ENCODE results near the gene SPRED3. TPM values are rescaled to one million over a fixed set of nuclear protein-coding genes. Genes with fewer than 3 reads are reported as not detected.
A peak's percentile ranks its signal among the peaks of the same experiment; 100 is the strongest.

SPRED3 gene
- total RNA-seq, 1 experiment from 2014 or later, result 7.2 TPM

DNA sequence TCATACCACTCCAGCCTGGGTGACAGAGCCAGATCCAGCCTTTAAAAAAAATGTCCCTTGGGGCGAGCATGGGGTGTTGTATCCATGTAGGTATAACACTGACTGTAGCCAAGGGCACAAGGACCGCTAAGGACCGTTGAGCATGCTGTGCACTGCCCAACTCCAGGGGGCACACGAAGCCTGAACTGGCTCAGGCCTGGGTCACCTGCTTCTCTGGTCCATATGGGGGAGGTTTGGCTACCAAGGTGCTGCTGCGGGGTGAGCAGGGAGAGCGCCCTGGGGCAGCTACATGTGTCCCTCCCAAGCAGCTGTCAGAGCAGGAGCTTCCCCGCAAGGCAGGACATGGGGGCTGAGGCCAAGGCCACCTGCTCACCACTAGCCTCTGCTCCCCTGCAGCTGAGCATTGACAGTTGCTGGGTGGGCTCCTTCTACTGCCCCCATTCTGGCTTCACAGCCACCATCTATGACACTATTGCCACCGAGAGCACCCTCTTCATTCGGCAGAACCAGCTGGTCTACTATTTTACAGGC is 36.6 kb upstream of the SPRED3 start:
- DNase-seq (ENCODE audit: low spot score) (no peak), ATAC-seq (peak; percentile 36; the same call in 1 of the 2 replicates)
- no peaks in the 10 kb centered on the region for H3K9me3 Mint-ChIP-seq
- ChIA-PET CTCF (interaction anchor here (0.7 to 1.2 kb wide), 8 partner anchors 10 to 210 kb away, joined by 3 to 5 read pairs (median 3); partner anchors contain the start of genes CATSPERG, FAM98C and PSMD8), POLR2A (no interaction called here)
- TF ChIP-seq ETV6 (CRISPR knock-in tag; IDR thresholded peaks at IDR 0.05) (no peak), ATF3 (CRISPR knock-in tag; conservative IDR thresholded peaks at IDR 0.05) (no peak), ERG (CRISPR knock-in tag; IDR thresholded peaks at IDR 0.05) (no peak), RORB (CRISPR knock-in tag; IDR thresholded peaks at IDR 0.05) (no peak), PRRX2 (CRISPR knock-in tag; IDR thresholded peaks at IDR 0.05) (no peak), TEAD1 (CRISPR knock-in tag; IDR thresholded peaks at IDR 0.05) (no peak), MXD4 (CRISPR knock-in tag; IDR thresholded peaks at IDR 0.05; ENCODE audit: borderline replicate concordance) (no peak)
- TF ChIP-seq, protein P1, sequence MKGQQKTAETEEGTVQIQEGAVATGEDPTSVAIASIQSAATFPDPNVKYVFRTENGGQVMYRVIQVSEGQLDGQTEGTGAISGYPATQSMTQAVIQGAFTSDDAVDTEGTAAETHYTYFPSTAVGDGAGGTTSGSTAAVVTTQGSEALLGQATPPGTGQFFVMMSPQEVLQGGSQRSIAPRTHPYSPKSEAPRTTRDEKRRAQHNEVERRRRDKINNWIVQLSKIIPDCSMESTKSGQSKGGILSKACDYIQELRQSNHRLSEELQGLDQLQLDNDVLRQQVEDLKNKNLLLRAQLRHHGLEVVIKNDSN (CRISPR knock-in tag; IDR thresholded peaks at IDR 0.05), result no peak
- TF ChIP-seq, protein P2, sequence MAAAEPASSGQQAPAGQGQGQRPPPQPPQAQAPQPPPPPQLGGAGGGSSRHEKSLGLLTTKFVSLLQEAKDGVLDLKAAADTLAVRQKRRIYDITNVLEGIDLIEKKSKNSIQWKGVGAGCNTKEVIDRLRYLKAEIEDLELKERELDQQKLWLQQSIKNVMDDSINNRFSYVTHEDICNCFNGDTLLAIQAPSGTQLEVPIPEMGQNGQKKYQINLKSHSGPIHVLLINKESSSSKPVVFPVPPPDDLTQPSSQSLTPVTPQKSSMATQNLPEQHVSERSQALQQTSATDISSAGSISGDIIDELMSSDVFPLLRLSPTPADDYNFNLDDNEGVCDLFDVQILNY (CRISPR knock-in tag; IDR thresholded peaks at IDR 0.05), result no peak
- TF ChIP-seq, protein P3, sequence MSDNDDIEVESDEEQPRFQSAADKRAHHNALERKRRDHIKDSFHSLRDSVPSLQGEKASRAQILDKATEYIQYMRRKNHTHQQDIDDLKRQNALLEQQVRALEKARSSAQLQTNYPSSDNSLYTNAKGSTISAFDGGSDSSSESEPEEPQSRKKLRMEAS (CRISPR knock-in tag; IDR thresholded peaks at IDR 0.05), result no peak
- peaks cover 23% of the 10 kb centered on the region for H3K27me3 Mint-ChIP-seq (ENCODE audit: low read depth)
- H3K36me3 Mint-ChIP-seq, result no peaks in the 10 kb centered on the region
- no peak overlapping the region for H3K4me3 Mint-ChIP-seq
- no peak overlapping the region for H3K27ac Mint-ChIP-seq
- no peaks in the 10 kb centered on the region for H3K4me1 Mint-ChIP-seq

GRCh38 chr19:38352611-38353010 is 35.9 kb upstream of the SPRED3 start:
- ChIA-PET CTCF (interaction anchor here (0.8 to 1.5 kb wide), 4 partner anchors 17 to 109 kb away, joined by 3 to 4 read pairs (median 3); partner anchors contain the start of genes CATSPERG, KCNK6 and PSMD8), POLR2A (no interaction called here)
- Mint-ChIP-seq H3K27ac (peak overlapping the region; percentile 24; the same call in 1 of the 2 replicates), H3K9me3 (no peaks in the 10 kb centered on the region), H3K27me3 (ENCODE audit: low read depth) (peaks cover 30% of the 10 kb centered on the region), H3K4me3 (no peak overlapping the region), H3K4me1 (no peaks in the 10 kb centered on the region), H3K36me3 (no peaks in the 10 kb centered on the region)
- ATAC-seq, result no peak
- DNase-seq (ENCODE audit: low spot score), result no peak
- TF ChIP-seq USF2 (CRISPR knock-in tag; IDR thresholded peaks at IDR 0.05) (no peak), CTCF (IDR thresholded peaks at IDR 0.05) (no peak), ERG (CRISPR knock-in tag; IDR thresholded peaks at IDR 0.05) (no peak), CREM (CRISPR knock-in tag; IDR thresholded peaks at IDR 0.05) (no peak), GTF2I (CRISPR knock-in tag; conservative IDR thresholded peaks at IDR 0.05) (no peak), ZNF232 (CRISPR knock-in tag; IDR thresholded peaks at IDR 0.05) (no peak), IRF2 (CRISPR knock-in tag; IDR thresholded peaks at IDR 0.05; ENCODE audit: borderline replicate concordance, low read depth) (no peak), ESRRA (CRISPR knock-in tag; IDR thresholded peaks at IDR 0.05; ENCODE audit: borderline replicate concordance) (no peak)
- TF ChIP-seq, protein P4, sequence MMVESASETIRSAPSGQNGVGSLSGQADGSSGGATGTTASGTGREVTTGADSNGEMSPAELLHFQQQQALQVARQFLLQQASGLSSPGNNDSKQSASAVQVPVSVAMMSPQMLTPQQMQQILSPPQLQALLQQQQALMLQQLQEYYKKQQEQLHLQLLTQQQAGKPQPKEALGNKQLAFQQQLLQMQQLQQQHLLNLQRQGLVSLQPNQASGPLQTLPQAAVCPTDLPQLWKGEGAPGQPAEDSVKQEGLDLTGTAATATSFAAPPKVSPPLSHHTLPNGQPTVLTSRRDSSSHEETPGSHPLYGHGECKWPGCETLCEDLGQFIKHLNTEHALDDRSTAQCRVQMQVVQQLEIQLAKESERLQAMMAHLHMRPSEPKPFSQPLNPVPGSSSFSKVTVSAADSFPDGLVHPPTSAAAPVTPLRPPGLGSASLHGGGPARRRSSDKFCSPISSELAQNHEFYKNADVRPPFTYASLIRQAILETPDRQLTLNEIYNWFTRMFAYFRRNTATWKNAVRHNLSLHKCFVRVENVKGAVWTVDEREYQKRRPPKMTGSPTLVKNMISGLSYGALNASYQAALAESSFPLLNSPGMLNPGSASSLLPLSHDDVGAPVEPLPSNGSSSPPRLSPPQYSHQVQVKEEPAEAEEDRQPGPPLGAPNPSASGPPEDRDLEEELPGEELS (CRISPR knock-in tag; IDR thresholded peaks at IDR 0.05), result no peak
- TF ChIP-seq, protein P5, sequence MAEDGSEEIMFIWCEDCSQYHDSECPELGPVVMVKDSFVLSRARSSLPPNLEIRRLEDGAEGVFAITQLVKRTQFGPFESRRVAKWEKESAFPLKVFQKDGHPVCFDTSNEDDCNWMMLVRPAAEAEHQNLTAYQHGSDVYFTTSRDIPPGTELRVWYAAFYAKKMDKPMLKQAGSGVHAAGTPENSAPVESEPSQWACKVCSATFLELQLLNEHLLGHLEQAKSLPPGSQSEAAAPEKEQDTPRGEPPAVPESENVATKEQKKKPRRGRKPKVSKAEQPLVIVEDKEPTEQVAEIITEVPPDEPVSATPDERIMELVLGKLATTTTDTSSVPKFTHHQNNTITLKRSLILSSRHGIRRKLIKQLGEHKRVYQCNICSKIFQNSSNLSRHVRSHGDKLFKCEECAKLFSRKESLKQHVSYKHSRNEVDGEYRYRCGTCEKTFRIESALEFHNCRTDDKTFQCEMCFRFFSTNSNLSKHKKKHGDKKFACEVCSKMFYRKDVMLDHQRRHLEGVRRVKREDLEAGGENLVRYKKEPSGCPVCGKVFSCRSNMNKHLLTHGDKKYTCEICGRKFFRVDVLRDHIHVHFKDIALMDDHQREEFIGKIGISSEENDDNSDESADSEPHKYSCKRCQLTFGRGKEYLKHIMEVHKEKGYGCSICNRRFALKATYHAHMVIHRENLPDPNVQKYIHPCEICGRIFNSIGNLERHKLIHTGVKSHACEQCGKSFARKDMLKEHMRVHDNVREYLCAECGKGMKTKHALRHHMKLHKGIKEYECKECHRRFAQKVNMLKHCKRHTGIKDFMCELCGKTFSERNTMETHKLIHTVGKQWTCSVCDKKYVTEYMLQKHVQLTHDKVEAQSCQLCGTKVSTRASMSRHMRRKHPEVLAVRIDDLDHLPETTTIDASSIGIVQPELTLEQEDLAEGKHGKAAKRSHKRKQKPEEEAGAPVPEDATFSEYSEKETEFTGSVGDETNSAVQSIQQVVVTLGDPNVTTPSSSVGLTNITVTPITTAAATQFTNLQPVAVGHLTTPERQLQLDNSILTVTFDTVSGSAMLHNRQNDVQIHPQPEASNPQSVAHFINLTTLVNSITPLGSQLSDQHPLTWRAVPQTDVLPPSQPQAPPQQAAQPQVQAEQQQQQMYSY (CRISPR knock-in tag; IDR thresholded peaks at IDR 0.05), result no peak

Measured in WTC11 (cell line).